Stimulated activated CD8-positive, alpha-beta memory T cell treated with anti-CD3 and anti-CD28 coated beads, Interleukin-15, amount 100 ng/mL, for 24 hours (primary cell): ENCODE measurements around the gene TBC1D4.

Source experiments
- DNase-seq: peaks from one replicate; pipeline ENCODE4 v3.0.0-alpha.2; 2020; ENCODE audit warnings: low read depth

Gene TBC1D4

GRCh38 chr13:75418186-75418843, 63.7 kb downstream of the TBC1D4 start:
- DNase-seq: no peak

- DNase-seq: no peak
Observed at GRCh38 chr13:75417656-75418055, 64.3 kb downstream of the TBC1D4 start.

DNA sequence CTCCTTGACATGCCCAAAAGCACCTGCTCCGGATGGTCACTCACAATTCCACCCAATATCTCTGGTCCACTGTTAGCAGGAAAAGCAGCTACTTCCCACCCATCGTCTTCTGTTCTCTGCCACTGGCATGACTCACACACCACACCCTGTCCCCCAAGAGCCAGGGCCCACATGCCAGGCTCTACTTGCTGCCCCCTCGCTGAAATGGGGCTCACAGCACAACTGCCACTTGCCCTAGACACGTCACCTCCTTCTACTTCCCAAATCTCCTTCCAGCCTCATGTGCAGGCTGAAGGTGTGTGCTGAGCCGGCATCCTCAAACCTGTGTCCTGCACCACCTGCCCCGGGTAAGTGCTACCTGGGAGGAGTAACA, 65.0 kb downstream of the TBC1D4 start:
- no peak for DNase-seq

DNA sequence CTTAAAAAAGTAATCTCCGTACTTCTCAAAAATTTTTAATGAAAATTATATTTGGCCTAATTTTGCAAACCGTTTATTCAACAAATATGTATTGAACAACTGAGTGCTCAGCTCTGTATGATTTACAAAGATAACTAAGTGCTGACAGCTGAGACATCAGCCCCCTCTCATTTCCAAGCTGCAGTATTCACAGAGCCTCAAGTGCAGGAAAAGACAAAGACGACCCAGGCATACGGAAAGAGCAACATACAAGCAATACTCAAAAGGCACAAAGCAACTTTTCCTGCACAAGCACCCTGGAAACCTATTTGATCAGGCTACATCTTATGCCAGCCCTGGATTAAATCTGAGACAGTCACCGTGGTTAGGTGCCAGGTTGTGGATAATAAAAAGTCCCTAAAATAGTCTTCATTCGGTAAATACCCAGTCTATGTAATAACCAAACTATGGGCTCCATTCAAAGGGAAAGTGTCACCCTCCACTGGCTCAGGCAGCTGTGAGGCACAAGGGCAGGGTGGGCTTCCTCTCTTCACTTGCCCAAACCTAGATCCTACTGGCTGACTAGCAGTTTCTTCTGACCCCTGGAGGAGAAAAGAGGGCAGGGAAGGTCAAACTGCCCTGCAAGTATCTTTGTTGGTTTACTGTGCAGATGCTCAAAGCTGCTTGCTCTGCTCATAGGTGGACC, 65.5 kb downstream of the TBC1D4 start:
- no peak for DNase-seq

- no peak for DNase-seq
Observed at GRCh38 chr13:75415694-75416093, 66.3 kb downstream of the TBC1D4 start.

DNA sequence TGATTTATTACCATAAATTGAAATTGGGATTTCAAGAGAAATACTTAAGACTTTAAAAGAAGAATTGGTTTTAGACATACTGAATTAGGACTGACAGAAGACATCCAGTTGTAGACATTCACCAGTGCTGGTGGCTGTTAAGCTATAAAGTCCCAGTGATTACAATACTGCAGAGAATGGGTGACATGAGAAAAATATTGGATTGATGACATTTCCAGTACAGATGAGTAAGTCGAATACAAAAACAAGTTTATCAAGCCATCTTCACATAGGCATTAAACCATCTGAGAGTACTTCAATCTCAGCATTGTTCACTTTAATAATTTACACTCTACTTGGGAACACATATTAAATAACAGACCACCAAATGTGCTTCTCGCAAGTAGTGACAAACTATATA, 66.8 kb downstream of the TBC1D4 start:
- DNase-seq: no peak

GRCh38 chr13:75414036-75414827, 67.7 kb downstream of the TBC1D4 start:
- no peak for DNase-seq

GRCh38 chr13:75411924-75412537, 69.9 kb downstream of the TBC1D4 start:
- no peak for DNase-seq

DNA sequence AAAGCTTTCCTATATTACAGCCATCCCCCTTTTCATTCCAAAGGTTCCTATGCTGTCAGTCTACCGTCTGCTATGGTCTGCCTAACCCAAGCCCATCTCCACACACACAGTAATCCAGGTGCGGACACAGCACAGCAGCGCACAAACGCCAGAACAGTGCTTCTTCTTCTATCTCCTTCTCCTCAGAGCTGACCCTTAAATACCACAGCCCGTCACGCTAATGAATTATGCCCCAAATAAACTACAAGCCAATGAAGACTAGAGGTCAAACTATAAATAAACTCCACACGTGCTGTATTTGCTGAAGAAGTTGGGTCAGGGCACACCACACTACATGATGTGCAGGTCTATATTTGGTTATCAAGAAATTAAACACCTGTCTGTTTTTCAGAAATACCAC, 71.8 kb downstream of the TBC1D4 start:
- no peak for DNase-seq

DNA sequence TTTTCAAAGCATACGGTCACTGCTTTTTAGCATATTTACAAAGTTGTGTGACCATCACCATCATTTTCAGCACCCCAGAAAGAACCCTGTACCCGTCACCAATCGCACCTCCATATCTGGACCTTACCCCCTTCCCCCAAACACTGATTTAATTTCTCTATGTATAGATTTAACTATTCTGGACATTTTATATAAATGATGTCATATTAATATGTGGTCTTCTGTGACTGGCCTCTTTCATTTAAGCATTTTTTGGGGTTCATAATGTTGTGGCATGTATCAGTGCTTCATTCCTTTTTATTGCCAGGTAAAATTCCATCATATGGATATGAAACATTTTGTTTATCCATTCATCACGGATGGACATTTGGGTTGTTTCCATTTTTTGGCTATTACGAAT, 74.0 kb downstream of the TBC1D4 start:
- no peak for DNase-seq

DNA sequence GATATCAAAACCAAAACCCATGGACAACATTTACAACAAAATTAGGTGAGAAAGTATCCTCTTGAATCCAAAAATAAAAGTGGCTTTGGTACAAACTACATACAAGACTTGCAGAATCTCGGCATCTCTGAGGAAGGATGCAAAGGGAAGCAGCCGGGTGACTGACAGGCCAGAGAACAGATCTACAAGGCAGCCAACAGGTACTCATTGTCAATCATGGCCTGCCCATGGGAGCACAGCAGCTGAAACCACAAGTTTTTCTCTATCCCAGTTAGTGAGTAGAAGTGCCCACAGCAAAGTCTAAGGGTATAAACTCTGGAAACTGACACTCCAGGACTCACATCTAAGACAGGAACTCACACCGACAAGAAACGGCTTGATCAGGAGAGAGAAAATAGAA, 74.5 kb downstream of the TBC1D4 start:
- no peak for DNase-seq

DNA sequence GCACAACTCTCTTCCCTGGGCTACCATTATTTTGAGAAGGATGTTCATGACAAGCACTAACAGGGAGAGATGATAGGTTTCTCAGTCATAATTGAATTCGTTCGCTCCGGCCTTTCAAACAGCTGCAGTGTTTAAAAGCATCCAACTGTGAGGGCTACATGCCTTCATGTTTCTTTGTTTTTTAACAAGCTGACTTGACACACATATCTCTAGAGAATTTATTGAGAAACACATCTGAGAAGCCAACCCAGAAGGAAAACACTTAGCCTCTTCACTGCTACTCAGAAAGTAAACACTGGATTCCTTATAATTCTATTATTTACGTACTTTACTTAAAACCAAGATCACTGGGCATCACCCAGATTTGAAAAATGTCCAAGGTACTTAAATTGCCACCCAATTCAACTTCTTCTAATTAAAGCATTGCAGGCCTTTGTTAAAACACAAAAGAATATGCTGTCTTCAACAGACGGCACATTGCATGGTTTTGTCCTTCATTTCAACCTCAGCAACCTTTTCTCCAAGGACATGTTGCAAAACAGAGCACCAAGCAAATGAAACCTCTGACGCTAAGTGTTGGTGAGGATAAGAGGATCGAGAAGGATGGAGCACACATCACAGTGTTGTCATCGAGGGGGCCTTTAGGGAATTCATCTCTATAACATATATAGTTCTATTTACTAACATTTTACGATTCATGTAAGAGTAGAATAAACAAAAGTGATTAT, 75.8 kb downstream of the TBC1D4 start:
- DNase-seq: no peak

DNA sequence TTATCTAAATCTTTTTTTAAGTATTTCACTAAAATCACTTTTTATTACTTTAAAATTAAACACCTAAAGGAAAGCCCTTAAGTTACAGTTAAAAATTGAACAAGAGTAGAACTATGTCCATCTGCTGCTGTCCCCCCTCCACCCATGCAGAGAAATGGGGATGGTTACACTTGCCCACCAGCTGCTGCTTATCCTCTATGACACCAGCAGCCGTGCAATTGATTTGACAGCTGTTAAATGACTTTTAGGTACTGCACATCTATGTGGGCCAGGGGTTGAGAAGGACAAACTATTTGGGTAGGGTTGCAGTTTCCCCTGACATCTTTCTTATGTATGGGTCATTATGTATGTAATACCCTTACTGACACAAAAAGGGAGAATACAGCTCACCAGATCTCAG, 77.2 kb downstream of the TBC1D4 start:
- no peak for DNase-seq

DNA sequence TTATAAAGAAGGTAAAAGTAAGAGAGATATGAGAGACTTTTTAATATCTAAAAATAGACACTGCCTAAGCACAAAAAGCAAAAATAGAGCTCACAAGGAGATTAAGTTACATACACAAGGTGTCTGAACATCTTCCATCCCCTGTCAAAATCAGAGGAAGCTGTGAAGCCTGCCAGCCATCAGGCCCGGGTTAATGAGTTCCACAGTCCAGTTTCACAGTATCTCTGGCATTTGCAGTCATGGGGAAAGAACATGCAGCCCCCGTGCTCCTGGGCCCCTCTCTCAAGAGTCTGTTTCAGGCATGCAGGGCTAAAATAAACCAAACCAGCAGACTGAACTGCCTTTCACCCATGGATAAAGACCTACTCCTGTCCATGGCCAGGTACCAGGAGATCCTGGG, 79.2 kb downstream of the TBC1D4 start:
- DNase-seq: no peak

- no peak for DNase-seq
Observed at GRCh38 chr13:75400775-75401174, 81.2 kb downstream of the TBC1D4 start.

DNA sequence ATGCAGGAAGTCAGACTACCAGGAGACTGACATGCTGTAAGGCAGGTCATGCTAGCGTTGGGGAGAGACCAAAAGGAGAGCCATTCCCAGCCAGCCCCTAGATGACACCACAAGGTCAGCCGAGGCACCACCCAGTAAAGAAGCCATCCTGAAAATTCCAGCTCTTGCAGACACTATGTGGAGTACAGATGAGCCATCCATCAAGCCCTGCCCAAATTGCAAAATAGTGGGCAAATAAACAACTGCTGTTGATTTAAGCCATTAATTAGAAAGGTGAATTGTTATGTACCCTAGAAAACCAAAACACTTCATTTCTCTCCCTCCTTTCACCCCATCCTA, 82.1 kb downstream of the TBC1D4 start:
- DNase-seq: no peak

DNA sequence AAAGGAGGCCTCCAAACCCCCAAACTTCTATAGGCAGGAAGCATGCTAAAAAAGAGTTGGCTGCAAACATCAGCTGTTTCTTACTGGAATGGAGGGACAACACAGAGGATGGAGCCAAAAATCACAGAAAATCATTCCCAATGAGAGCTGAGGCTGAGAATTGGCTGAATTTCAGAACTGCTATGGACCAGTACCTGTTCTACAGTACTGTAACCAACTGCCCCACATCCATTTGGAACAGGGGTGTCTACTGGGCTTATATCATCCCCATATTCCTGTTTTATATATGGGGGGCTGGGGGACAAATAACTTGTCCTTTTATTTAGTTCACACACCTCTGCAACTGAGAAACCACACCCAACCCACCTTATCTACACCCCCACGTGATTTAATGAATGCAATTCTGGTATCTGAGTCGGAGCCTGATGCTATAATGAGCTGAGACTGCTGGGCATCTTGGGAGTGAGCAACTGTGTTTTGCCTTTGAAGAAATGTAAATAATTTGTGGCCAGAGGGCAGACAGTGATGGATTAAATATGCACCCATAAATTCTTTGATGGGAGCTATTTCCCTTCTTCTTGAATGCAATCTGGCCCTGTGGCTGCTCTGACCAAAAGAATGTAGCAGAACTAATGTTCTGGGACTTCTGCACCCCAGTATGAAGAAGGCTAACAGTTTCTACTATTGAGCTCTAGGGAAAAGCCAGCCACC, 82.6 kb downstream of the TBC1D4 start:
- DNase-seq: no peak

DNA sequence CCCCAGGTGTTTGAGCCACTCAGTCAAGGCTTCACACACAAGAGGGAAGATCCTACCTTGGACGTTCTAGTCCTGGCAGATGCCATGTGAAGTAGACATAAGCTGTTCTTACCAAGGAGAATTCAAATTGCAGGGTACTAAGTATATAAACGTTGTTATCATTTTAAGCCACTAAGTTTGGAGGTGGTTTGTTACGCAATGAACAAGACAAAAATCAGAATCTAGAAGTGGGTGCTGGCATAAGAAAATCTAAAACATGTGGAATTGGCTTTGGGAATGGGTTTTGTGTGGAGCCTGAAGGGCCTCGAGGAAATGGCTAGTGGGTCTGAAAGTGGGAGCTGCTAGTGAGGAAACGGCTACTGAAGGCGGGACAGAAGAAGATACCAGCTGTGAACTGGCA, 83.9 kb downstream of the TBC1D4 start:
- no peak for DNase-seq

DNA sequence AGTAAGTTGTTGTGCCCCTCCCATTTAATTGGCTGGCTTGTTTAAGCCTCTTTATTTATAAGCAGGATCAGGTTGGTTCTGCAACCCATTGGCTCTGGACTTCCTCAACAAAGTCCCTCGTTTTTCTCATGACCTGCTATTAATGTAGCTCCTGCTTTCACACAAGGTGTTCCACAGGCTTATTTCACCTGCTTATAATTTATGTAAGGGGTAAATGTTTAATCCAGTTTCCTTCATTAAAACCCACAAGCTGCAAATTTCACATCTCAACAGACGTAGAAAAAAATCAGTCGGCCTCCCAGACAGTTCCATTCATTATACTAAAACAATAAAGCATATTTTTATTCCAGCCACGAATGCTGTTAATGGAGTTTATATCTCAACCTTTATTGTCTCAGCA, 86.1 kb downstream of the TBC1D4 start:
- DNase-seq: no peak

- DNase-seq: no peak
Observed at GRCh38 chr13:75395066-75395465, 86.9 kb downstream of the TBC1D4 start.

DNA sequence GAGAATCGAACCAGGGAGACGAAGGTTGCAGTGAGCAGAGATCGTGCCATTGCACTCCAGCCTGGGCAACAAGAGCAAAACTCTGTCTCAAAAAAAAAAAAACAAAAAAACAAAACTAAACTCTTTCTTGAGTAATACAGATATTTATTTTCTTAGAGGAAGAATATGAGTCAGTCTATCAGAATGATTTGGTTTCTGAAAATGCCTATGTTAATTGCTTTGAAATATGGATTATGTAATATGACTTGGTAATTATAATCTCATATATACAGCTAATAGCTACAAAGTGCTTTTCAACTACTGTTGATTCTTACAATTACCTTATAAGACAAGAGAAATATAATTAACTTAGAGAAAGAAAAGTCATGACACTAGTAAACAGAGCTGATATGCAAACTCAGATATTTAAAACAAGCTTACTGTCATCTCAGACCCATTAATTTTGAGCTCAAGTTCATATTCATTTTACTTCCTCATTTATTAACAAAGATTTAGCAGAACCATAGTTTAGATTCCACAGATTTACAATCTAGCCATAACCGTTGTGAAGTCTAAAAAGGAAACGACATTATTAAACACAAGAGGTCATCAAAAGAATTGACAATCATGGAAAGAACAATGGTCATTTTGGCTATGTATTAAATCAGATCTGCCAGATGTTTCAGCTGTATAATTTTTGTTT, 88.0 kb downstream of the TBC1D4 start:
- no peak for DNase-seq
